ENCODE measurements around the gene SCN11A.

The SCN11A gene

DNA sequence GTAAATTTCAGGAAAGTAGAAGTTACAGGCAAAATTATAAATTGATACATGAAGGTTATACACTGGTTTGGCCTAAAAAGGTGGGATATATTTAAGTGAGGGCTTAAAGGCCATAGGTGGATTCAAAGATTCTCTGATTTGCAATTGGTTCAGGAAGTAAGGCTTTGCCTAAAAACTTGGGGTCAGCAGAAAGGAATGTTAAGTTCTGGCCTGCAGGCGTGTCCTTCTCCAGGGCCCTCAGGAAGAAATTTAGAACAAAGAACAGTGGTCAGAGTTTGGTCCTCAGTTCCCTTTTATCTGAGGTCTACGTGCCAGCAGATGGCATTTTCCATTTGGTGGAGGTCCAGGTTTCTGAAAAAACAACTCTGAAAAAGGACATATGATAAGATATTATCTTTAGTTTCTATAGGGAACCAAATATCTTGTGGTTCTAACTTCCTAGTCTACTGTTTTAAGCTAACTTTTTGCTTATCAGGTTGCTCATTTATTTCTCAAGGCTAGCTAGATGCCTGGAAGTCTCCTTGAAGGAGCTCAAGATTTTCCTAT, 40.5 kb downstream of the SCN11A start:
- no peaks in the 10 kb centered on the region; the same call in 1 of the 2 replicates for H3K27me3 ChIP-seq (ENCODE audit: low read depth)
- no peaks in the 10 kb centered on the region for H3K36me3 ChIP-seq (replicated peaks)
- DNase-seq (ENCODE audit: low spot score in 2 of 2), result no peak
- in situ Hi-C loops (cut with MboI; ENCODE audit: low sequenced_read_pairs), result no loop called here
- H3K9me3 ChIP-seq, result no peaks in the 10 kb centered on the region
- H3K4me3 ChIP-seq, result no peak overlapping the region
- H3K4me1 ChIP-seq, result no peaks in the 10 kb centered on the region

DNA sequence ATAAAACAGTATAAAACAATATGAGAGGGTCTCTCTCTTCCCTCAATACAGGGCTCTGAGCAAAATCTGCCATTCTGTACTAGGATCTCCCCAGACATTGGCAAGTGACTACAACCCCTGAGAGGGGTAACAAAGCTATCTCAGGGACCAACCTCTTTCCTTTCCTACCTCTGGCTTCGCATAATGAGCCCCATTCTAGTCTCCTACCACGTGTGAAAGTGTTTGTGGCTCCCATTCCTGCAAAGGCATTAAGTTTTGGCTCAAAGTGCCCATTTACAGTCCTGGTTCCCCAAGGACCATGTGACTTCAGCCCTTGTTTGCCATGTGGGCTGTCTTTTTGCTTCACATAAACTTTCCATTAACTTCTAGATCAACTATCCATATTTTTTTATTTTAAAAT, 46.4 kb downstream of the SCN11A start:
- H3K36me3 ChIP-seq (replicated peaks), result no peaks in the 10 kb centered on the region
- no peaks in the 10 kb centered on the region for H3K4me1 ChIP-seq
- in situ Hi-C loops (cut with MboI; ENCODE audit: low sequenced_read_pairs), result no loop called here
- no peak overlapping the region for H3K4me3 ChIP-seq
- H3K9me3 ChIP-seq, result no peaks in the 10 kb centered on the region
- no peaks in the 10 kb centered on the region; the same call in 1 of the 2 replicates for H3K27me3 ChIP-seq (ENCODE audit: low read depth)
- DNase-seq (ENCODE audit: low spot score in 2 of 2), result no peak
